ENCODE measurements around the gene OTUD3.

- TF ChIP-seq CTCF (IDR thresholded peaks at IDR 0.05; ENCODE audit: low read length) = no peak
- no peak for TF ChIP-seq EZH2 (IDR thresholded peaks at IDR 0.05; ENCODE audit: borderline replicate concordance, low read length)
Measured at GRCh38 chr1:19942657-19943056, 60.5 kb downstream of the OTUD3 start.
